NK-92 (cell line): ENCODE data around the gene COX6A2.
"Not testable (repeated sequence)": the region's sequence is repeated elsewhere in the genome, so short reads cannot be mapped to it uniquely, and the experiment has no call there.

ENCODE experiments used
- DNase-seq: peaks from one replicate; lab custom pipeline; 2025; ENCODE audit not compliant: unreplicated experiment; lab: John Stamatoyannopoulos, UW

Gene COX6A2

GRCh38 chr16:31461921-31462804 lies 34.0 kb upstream of the COX6A2 start:
- DNase-seq: no peak

DNA sequence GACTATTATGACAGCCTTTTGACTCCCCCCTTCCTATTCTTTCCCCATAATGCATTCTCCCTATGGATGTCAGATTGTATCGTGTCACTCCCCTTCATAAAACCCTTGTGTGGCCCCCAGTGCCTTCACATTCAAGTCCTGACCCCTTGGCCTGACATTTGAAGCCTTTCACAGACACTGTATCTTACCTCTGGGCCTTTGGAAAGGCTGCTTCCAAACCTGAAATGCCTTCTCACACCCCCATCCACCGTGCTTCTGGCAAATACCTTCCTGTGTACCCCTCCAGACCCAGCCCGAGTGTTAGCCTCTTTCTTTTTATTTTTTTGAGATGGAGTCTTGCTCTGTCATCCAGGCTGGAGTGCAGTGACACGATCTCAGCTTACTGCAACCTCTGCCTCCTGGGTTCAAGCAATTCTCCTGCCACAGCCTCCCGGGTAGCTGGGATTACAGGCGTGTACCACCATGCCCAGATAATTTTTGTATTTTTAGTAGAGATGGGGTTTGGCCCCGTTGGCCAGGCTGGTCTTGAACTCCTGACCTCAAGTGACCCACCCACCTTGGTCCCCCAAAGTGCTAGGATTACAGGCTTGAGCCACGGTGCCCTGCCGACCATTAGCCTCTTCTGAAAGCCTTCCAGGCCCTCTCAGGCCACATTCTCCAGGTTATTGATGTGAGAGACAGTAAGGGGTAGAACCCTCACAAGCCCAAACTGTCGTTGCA lies 33.2 kb upstream of the COX6A2 start:
- no peak for DNase-seq

GRCh38 chr16:31460582-31461002 lies 32.4 kb upstream of the COX6A2 start:
- DNase-seq: no peak

DNA sequence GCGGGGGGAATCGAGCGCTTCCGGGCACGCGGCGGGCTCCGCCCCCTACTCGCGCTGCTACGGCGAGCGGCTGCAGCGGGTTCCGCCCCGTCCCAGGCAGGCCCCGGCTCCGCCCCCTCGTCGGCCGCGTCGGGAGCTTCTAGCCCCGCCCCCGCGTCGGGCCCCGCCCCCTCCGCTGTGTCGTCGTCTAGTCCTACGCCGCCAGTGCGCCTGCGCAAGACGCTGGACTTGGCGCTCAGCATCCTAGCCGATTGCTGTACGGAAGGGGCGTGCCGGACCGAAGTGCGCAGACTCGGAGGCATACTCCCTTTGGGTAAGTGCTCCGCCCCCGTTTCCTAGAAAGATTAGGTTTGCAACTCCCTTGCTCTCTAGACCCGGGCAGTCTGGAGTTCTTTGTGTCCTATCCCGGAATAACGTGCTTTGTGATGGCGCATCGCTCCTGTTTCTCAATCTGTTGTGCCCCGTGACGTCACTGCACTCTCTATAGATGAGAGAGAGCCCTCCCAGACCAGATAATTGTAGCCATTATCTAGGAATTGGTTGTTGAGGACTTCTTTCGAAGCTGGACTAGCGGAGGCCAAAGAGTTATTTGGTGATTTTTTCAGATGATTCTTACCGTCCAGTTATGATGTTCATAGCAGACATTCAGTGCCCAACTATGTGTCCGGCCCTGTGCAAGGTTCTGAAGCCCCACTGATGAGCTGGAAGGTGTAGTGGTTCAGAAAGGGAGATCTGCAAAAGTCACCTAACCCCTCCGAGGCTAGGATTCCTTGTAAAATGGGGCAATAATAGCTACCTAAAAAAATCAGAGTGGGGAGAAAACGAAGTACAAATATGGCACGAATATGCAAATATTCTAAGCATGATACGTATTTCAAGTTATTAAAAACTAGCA lies 31.8 kb upstream of the COX6A2 start:
- DNase-seq: peak; percentile 98

DNA sequence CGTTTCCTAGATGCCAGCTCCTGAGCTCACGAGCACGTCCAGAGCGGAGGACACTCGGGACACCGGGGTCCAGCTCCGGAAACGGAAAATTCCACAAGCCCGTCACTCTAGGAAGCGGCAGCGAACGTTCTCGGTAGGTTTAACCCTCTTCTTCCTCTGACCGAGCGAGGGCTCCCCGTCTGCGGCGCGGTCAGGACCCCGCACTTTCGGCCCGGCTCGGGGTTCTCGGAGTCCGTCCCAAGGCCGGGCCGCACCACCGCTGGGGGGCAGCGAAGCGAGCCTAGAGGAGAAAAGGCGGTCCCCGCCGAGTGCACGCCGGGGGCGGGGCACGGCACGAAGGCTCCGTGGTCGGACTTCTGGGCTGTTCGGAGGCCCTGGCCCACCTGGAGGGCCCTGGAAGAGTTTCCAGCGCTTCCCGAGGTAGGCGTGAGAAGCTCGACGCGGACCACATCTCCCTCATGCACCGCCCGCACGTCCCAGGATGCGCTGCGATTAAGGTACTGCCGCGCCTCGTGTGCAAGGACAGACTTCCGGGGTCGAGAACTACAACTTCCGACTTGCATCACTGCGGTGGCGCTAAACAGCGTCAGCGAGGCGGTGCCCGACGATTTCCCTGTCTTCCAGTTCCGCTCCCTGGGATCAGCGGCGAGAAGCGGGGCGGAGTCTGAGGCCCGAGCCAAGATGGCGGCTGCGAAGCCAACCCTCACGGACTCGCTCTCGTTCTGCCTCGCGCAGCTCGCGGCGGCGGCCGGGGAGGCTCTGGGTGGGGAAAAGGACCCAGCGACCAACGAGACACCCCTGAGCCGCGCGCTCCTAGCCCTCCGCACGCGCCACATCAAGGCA lies 30.9 kb upstream of the COX6A2 start, which contains the start of gene ARMC5:
Gene ARMC5 (plus strand): TSS at position 658 of the 843 bp plus-strand sequence. CDS start 24 bp downstream, at position 682.
- peak; percentile 79 for DNase-seq

DNA sequence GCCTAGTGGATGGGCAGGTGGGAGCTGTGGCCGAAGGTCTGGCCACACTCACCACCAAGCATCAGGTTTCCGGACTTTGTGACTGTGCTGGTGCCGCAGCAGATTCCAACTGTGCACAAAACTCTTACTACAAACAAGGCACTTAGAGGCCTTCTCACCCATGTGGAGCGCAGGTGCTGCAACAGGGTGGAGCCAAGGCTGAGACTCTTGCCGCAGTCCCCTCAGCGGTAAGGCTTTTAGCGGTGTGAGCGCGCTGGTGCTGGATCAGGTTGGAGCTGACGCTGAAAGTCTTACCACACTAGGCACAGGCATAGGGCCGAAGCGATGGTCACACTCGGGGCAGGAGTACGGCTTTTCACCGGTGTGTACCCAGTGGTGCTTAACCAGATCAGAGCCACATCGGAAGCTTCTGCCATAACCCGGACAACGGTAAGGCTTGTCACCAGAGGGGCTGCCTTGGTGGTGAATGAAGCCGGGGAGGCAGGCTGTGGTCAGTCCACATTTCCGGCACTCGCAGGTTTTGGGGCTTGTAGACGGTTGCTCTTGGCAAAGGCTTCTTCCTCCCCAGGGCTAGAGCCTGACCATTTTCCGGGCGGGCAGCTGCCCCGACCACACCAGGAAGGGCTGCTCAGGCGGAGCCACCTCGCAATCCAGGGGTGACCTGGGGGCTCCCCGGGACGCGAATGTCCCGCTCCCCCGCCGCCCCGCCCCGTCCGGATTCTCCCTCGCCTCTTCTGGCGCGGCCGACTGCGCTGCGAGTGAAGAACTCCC lies 30.1 kb upstream of the COX6A2 start:
- no peak for DNase-seq

DNA sequence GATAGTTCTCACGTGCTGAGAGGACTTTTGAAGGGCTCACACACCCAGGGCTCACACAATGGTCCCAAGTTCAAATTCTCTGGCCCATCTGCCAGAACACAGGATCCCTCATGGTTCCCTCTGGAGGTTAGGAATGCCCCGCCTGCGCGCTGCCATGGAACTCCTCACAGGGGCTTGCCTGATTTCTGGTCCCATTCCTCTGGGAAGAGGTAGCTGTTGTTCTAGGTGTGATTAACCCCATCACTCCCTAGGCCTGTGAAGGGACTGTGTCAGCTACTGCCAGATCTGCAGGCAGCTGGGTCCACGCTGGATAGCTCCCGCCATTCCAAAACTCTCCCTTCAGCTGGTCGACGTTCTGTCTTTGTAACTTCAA lies 28.8 kb upstream of the COX6A2 start:
- DNase-seq: no peak

DNA sequence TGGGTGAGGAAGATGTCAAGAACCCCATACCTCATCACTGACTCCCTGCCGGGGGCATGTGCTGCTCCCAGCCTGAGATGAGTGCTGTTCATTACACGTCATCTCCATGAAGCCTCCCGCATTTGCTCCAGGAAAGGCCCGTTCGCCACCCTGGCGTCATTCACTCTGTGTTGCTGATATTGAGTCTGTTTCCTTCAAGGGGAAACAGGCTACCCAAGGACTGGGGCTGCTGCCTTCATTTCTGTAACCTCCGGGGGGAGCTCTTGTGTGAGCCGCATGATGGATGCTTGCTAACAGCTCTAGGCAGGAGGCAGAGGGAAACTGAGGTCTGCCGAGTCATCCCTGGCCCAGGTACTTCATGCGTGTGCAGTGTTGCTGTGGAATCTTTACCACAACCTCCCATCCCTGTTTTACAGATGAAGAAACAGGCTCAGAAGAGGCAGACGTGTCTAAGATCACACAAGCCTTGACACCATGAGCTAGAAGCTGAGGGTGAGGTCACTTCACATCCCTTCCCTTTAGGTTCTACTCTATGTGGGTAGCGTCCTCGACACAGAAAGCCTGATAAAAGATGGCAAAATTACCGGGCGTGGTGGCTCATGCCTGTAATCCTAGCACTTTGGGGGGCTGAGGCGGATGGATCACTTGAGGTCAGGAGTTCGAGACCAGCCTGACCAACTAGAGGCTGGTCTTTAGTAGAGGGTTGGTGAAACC lies 27.6 kb upstream of the COX6A2 start:
- no peak for DNase-seq

GRCh38 chr16:31453255-31454204 lies 25.4 kb upstream of the COX6A2 start:
- DNase-seq: no peak

DNA sequence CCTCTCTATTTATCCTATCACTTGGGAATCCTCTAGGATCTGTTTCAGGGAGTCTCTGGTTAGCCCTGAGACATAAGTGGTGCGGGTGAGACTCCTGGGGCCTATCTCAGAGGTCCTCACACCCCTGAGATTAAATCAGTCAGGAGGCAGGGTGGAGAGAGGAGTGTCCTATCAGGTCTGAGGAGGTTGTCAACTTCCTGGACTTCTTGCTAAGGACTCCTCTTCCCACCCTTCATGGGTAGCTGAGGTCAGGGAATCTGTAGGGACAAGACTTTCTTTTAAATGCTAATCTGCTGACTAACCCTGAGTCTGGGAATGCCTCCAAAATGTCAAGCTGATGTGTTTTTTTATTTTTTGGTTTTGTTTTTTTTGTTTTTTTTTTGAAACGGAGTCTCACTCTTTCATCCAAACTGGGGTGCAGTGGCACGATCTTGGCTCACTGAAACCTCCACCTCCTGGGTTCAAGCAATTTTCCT lies 24.5 kb upstream of the COX6A2 start:
- DNase-seq: no peak

DNA sequence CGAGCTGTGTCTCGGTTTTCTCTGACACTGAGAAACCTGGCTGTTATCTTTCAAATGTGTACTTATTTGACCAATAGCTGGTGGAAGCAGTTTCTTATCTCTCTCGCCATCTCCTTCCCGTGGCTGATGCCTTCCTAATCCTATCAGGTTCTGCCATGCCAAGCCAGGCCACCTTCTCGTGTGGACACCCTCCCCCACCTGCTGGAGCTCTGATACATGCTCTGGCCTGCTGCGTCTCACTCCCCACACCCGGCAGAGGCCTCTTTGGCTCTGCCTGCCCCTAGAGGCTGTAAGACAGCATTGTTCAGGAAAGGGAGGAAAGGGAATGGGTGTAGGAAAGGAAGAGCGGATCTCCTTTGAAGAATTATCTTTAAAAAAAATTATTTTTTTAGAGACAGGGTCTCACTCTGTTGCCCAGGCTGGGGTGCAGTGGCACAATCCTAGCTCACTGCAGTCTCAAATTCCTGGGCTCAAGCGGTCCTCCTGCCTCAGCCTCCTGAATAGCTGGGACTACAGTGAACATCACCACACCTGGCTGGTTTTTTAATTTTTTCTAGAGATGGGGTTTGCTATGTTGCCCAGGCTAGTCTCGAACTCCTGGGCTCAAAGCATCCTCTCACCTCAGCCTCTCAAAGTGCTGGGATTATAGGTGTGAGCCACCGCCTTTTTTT lies 23.7 kb upstream of the COX6A2 start:
- DNase-seq: no peak

DNA sequence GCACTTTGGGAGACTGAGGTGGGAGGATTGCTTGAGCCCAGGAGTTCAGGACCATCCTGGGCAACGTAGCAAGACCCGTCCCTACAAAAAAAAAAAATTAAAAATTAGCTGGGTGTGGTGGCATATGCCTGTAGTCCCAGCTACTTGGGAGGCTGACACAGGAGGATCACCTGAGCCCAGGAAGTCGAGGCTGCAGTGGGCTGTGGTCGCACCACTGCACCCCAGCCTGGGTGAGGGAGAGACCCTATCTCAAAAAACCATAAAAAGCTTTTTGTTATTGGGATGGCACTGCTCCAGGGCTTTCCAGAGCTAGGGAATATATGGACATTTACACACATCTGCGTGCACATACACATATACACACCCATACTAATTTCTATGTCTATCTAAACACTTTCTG lies 23.0 kb upstream of the COX6A2 start:
- no peak for DNase-seq

DNA sequence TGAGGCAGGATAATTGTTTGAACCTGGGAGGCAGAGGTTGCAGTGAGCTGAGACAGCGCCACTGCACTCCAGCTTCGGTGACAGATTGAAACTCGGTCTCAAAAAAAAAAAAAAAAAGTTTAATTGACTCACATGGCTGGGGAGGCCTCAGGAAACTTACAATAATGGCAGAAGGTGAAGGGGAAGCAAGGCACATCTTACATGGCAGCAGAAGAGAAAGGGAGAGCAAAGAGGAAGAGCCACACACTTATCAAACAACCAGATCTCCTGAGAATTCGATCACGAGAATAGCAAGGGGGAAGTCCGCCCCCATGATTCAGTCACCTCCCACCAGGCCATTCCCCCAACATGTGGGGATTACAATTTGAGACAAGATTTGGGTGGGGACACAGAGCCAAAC lies 17.8 kb upstream of the COX6A2 start:
- DNase-seq: not testable (repeated sequence)

- no peak for DNase-seq
Measured at GRCh38 chr16:31441956-31442355, 13.8 kb upstream of the COX6A2 start.

- DNase-seq: no peak
Measured at GRCh38 chr16:31440516-31441184, 12.5 kb upstream of the COX6A2 start.

- DNase-seq: no peak
Measured at GRCh38 chr16:31439519-31439918, 11.4 kb upstream of the COX6A2 start.

GRCh38 chr16:31439023-31439422 lies 10.9 kb upstream of the COX6A2 start:
- not testable (repeated sequence) for DNase-seq
